Measurements from ENCODE around the gene SCML1.

The SCML1 gene

DNA sequence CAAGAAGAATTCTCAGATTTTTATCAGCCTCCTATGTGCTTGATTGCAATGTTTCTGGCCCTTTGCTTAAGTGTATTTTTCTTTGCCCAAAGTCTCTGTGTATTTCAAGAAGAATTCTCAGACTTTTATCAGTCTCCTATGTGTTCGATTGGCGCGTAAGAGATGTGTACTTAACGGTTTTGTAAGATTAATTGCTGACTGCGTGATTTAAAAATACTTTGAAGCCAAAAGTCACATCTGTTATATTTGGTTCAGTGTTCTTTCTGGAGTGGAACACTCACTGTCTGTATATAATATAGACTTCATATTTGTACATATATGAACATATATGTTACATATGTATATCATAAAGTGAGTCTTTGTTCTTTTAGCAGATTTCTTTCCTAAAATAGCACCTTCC is 11.4 kb downstream of the SCML1 start:
- Mint-ChIP-seq H3K27ac (no peak overlapping the region), H3K4me3 (no peak overlapping the region), H3K9me3 (no peaks in the 10 kb centered on the region), H3K4me1 (peaks cover 6% of the 10 kb centered on the region), H3K36me3 (ENCODE audit: low read depth) (peaks cover 12% of the 10 kb centered on the region), H3K27me3 (ENCODE audit: low read depth, poor library complexity) (peaks cover 4% of the 10 kb centered on the region)
- TF ChIP-seq CTCF (IDR thresholded peaks at IDR 0.05), result no peak
- no peak for DNase-seq

- Mint-ChIP-seq H3K36me3 (ENCODE audit: low read depth) (peaks cover 12% of the 10 kb centered on the region), H3K4me1 (peaks cover 6% of the 10 kb centered on the region), H3K27me3 (ENCODE audit: low read depth, poor library complexity) (peaks cover 4% of the 10 kb centered on the region), H3K27ac (no peak overlapping the region), H3K4me3 (no peak overlapping the region), H3K9me3 (no peaks in the 10 kb centered on the region)
- TF ChIP-seq CTCF (IDR thresholded peaks at IDR 0.05), result no peak
- no peak for DNase-seq
Measured at GRCh38 chrX:17750436-17750835, 13.1 kb downstream of the SCML1 start.

DNA sequence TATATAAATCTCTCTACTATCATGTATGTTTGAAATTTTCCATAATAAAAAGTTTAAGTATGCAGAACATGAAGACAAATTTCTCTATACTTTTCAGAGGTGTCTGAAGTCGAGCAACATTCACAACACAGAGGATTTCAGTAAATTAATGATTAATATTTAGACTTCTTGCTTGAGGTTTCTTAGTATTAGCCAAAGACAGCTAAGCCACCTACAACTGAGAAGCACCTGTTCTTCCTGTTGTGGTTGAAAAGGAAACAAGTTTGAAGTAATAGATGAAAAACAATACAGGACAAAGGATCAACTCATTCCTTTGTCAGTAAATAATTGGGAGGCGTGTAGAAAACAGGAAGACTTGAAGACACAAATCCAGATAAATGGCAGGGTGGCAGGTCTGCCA is 21.1 kb downstream of the SCML1 start:
- Mint-ChIP-seq H3K4me1 (no peaks in the 10 kb centered on the region), H3K27ac (no peak overlapping the region), H3K36me3 (ENCODE audit: low read depth) (no peaks in the 10 kb centered on the region), H3K9me3 (no peaks in the 10 kb centered on the region), H3K27me3 (ENCODE audit: low read depth, poor library complexity) (peaks cover 8% of the 10 kb centered on the region), H3K4me3 (no peak overlapping the region)
- no peak for TF ChIP-seq CTCF (IDR thresholded peaks at IDR 0.05)
- DNase-seq, result no peak

DNA sequence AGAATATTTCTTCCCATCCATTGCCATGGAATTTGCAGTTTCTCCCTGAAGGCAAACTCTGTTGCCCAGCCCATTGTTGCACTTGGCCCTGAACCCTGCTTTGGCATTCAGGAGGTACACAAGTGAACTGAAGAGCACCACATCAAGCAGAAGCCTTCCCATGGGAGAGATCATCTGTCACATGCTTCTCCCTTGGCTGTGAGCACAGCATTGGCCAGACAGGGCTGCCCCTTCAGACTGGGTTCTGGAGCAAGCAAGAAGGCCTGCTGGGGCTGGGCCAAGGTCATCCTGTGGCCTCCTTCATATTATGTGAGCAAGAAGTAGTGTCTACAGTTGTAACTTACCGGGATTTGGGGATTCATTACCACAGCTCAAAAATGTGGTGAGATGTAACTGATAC is 22.7 kb downstream of the SCML1 start:
- no peak overlapping the region for H3K4me3 Mint-ChIP-seq
- TF ChIP-seq CTCF (IDR thresholded peaks at IDR 0.05), result no peak
- H3K4me1 Mint-ChIP-seq, result no peaks in the 10 kb centered on the region
- no peak for DNase-seq
- no peak overlapping the region for H3K27ac Mint-ChIP-seq
- H3K36me3 Mint-ChIP-seq (ENCODE audit: low read depth), result no peaks in the 10 kb centered on the region
- H3K27me3 Mint-ChIP-seq (ENCODE audit: low read depth, poor library complexity), result peaks cover 8% of the 10 kb centered on the region
- H3K9me3 Mint-ChIP-seq, result no peaks in the 10 kb centered on the region

- no peaks in the 10 kb centered on the region for H3K9me3 Mint-ChIP-seq
- H3K4me1 Mint-ChIP-seq, result no peaks in the 10 kb centered on the region
Measured at GRCh38 chrX:17767734-17768133, 30.4 kb downstream of the SCML1 start.

More at GRCh38 chrX:17767734-17768133, 30.4 kb downstream of the SCML1 start:
- H3K4me3 Mint-ChIP-seq, result no peak overlapping the region
- no peak for DNase-seq
- no peak for TF ChIP-seq CTCF (IDR thresholded peaks at IDR 0.05)
- no peak overlapping the region for H3K27ac Mint-ChIP-seq
- H3K36me3 Mint-ChIP-seq (ENCODE audit: low read depth), result no peaks in the 10 kb centered on the region
- no peaks in the 10 kb centered on the region for H3K27me3 Mint-ChIP-seq (ENCODE audit: low read depth, poor library complexity)
